ENCODE measurements around the gene NET1. TPM values are rescaled to one million over a fixed set of nuclear protein-coding genes. Genes with fewer than 3 reads are reported as not detected.

The NET1 gene
- polyA plus RNA-seq, 3 donors from 2014 or later = 1.5 to 2.3 (median 2.3) TPM

- H3K27me3 Mint-ChIP-seq (ENCODE audit: low read depth in 3 of 3) = no peaks in the 10 kb centered on the region
- H3K36me3 Mint-ChIP-seq = no peaks in the 10 kb centered on the region
- H3K4me1 Mint-ChIP-seq = peaks cover under 1 to 3% of the 10 kb centered on the region in 2 donors
- H3K27ac Mint-ChIP-seq = no peak overlapping the region
- H3K4me3 Mint-ChIP-seq = no peak overlapping the region
- H3K9me3 Mint-ChIP-seq = no peaks in the 10 kb centered on the region
- no peak for DNase-seq
Observed at GRCh38 chr10:5441106-5441505, 28.7 kb downstream of the NET1 start.

GRCh38 chr10:5442065-5442989 lies 30.0 kb downstream of the NET1 start:
- Mint-ChIP-seq H3K4me3 (no peak overlapping the region), H3K27me3 (ENCODE audit: low read depth in 3 of 3) (no peaks in the 10 kb centered on the region), H3K9me3 (no peaks in the 10 kb centered on the region), H3K36me3 (no peaks in the 10 kb centered on the region), H3K4me1 (peaks cover 12 to 15% of the 10 kb centered on the region in 2 donors), H3K27ac (no peak overlapping the region)
- peak; percentile 22 to 52 (median 39) for DNase-seq

GRCh38 chr10:5442990-5443370 lies 30.6 kb downstream of the NET1 start:
- no peaks in the 10 kb centered on the region for H3K9me3 Mint-ChIP-seq
- no peaks in the 10 kb centered on the region for H3K36me3 Mint-ChIP-seq
- peaks cover 17 to 22% of the 10 kb centered on the region in 2 donors for H3K4me1 Mint-ChIP-seq
- no peak overlapping the region for H3K27ac Mint-ChIP-seq
- H3K27me3 Mint-ChIP-seq (ENCODE audit: low read depth in 3 of 3) = no peaks in the 10 kb centered on the region
- H3K4me3 Mint-ChIP-seq = no peak overlapping the region
- no peak for DNase-seq

GRCh38 chr10:5443429-5443828 lies 31.1 kb downstream of the NET1 start:
- no peak for DNase-seq
- Mint-ChIP-seq H3K4me1 (peaks cover 22 to 26% of the 10 kb centered on the region in 2 donors), H3K36me3 (no peaks in the 10 kb centered on the region), H3K4me3 (no peak overlapping the region), H3K9me3 (no peaks in the 10 kb centered on the region), H3K27me3 (ENCODE audit: low read depth in 3 of 3) (no peaks in the 10 kb centered on the region), H3K27ac (no peak overlapping the region)

- no peaks in the 10 kb centered on the region for H3K36me3 Mint-ChIP-seq
- H3K27me3 Mint-ChIP-seq (ENCODE audit: low read depth in 3 of 3) = no peaks in the 10 kb centered on the region
- peaks cover 25 to 32% of the 10 kb centered on the region in 2 donors for H3K4me1 Mint-ChIP-seq
- no peak overlapping the region for H3K4me3 Mint-ChIP-seq
- H3K9me3 Mint-ChIP-seq = no peaks in the 10 kb centered on the region
- H3K27ac Mint-ChIP-seq = no peak overlapping the region
- no peak for DNase-seq
Observed at GRCh38 chr10:5445006-5445405, 32.6 kb downstream of the NET1 start.

- Mint-ChIP-seq H3K4me3 (peak overlapping the region; percentile 70 to 79 (median 77)), H3K36me3 (peaks cover 0 to under 1% (median 0%) of the 10 kb centered on the region in 3 donors), H3K4me1 (peaks cover 25 to 32% of the 10 kb centered on the region in 2 donors), H3K27me3 (ENCODE audit: low read depth in 3 of 3) (no peaks in the 10 kb centered on the region), H3K27ac (peak overlapping the region in 2 of 6 donors; percentile 62 to 67), H3K9me3 (no peaks in the 10 kb centered on the region)
- peak; percentile 59 to 71 (median 62) for DNase-seq
Observed at GRCh38 chr10:5446390-5446926, 34.1 kb downstream of the NET1 start.

- Mint-ChIP-seq H3K36me3 (peaks cover 0 to 5% (median 0%) of the 10 kb centered on the region in 3 donors), H3K4me1 (peaks cover 25 to 32% of the 10 kb centered on the region in 2 donors), H3K27ac (peak overlapping the region in 2 of 6 donors; percentile 36 to 64), H3K4me3 (peak overlapping the region; percentile 41 to 79 (median 73)), H3K27me3 (ENCODE audit: low read depth in 3 of 3) (no peaks in the 10 kb centered on the region), H3K9me3 (no peaks in the 10 kb centered on the region)
- no peak for DNase-seq
Observed at GRCh38 chr10:5447056-5447455, 34.7 kb downstream of the NET1 start.

- Mint-ChIP-seq H3K4me1 (peaks cover 25 to 32% of the 10 kb centered on the region in 2 donors), H3K36me3 (peaks cover 0 to 8% (median 0%) of the 10 kb centered on the region in 3 donors), H3K27ac (peak overlapping the region in 4 of 6 donors; percentile 0 to 64 (median 2)), H3K4me3 (peak overlapping the region; percentile 39 to 79 (median 49)), H3K9me3 (no peaks in the 10 kb centered on the region), H3K27me3 (ENCODE audit: low read depth in 3 of 3) (no peaks in the 10 kb centered on the region)
- DNase-seq = peak; percentile 12 to 35 (median 28)
Observed at GRCh38 chr10:5447611-5448071, 35.3 kb downstream of the NET1 start.

GRCh38 chr10:5448333-5449001 lies 36.1 kb downstream of the NET1 start:
- Mint-ChIP-seq H3K36me3 (peaks cover 0 to 15% (median 4%) of the 10 kb centered on the region in 3 donors), H3K4me3 (no peak overlapping the region), H3K4me1 (peaks cover 25 to 32% of the 10 kb centered on the region in 2 donors), H3K9me3 (no peaks in the 10 kb centered on the region), H3K27ac (no peak overlapping the region), H3K27me3 (ENCODE audit: low read depth in 3 of 3) (no peaks in the 10 kb centered on the region)
- no peak for DNase-seq

GRCh38 chr10:5449227-5449626 lies 36.9 kb downstream of the NET1 start:
- peaks cover 25 to 32% of the 10 kb centered on the region in 2 donors for H3K4me1 Mint-ChIP-seq
- H3K4me3 Mint-ChIP-seq = no peak overlapping the region
- H3K27ac Mint-ChIP-seq = no peak overlapping the region

GRCh38 chr10:5449823-5450222 lies 37.5 kb downstream of the NET1 start:
- Mint-ChIP-seq H3K4me1 (peaks cover 25 to 32% of the 10 kb centered on the region in 2 donors), H3K27ac (no peak overlapping the region), H3K9me3 (no peaks in the 10 kb centered on the region), H3K27me3 (ENCODE audit: low read depth in 3 of 3) (no peaks in the 10 kb centered on the region), H3K36me3 (peaks cover 0 to 18% (median 11%) of the 10 kb centered on the region in 3 donors), H3K4me3 (no peak overlapping the region)
- no peak for DNase-seq

More at GRCh38 chr10:5449227-5449626, 36.9 kb downstream of the NET1 start:
- DNase-seq = no peak
- no peaks in the 10 kb centered on the region for H3K9me3 Mint-ChIP-seq
- no peaks in the 10 kb centered on the region for H3K27me3 Mint-ChIP-seq (ENCODE audit: low read depth in 3 of 3)
- peaks cover 0 to 15% (median 8%) of the 10 kb centered on the region in 3 donors for H3K36me3 Mint-ChIP-seq

GRCh38 chr10:5450605-5451384 lies 38.4 kb downstream of the NET1 start:
- Mint-ChIP-seq H3K27me3 (ENCODE audit: low read depth in 3 of 3) (no peaks in the 10 kb centered on the region), H3K9me3 (no peaks in the 10 kb centered on the region), H3K36me3 (peaks cover 0 to 25% (median 17%) of the 10 kb centered on the region in 3 donors), H3K4me1 (peaks cover 25 to 32% of the 10 kb centered on the region in 2 donors), H3K4me3 (no peak overlapping the region), H3K27ac (no peak overlapping the region)
- DNase-seq = no peak

Measured in immature natural killer cell (primary cell).